ENCODE measurements around the gene TMPRSS4.

TMPRSS4 gene

GRCh38 chr11:118144301-118145268, 67.7 kb downstream of the TMPRSS4 start:
- Histone ChIP-seq H3K4me1 (ENCODE audit: control insufficient read depth, insufficient read depth, low read length) (peaks cover 4% of the 10 kb centered on the region), H3K9me3 (replicated peaks; ENCODE audit: low read length) (no peaks in the 10 kb centered on the region), H3K4me3 (ENCODE audit: low read length) (no peak overlapping the region), H3K36me3 (ENCODE audit: insufficient read depth, low read length) (no peaks in the 10 kb centered on the region), H3K4me2 (ENCODE audit: low read length) (no peak overlapping the region), H3K27me3 (ENCODE audit: control insufficient read depth, insufficient read depth, low read length) (peaks cover 71% of the 10 kb centered on the region), H3K9ac (ENCODE audit: low read depth, low read length) (no peak overlapping the region)

- peak overlapping the region; percentile 96 for H3K4me2 ChIP-seq (ENCODE audit: low read length)
These were observed 68.7 kb downstream of the TMPRSS4 start for GRCh38 chr11:118145285-118146227.

GRCh38 chr11:118146554-118146953, 69.7 kb downstream of the TMPRSS4 start:
- H3K4me3 ChIP-seq (ENCODE audit: low read length), result no peak overlapping the region
- peaks cover 79% of the 10 kb centered on the region for H3K27me3 ChIP-seq (ENCODE audit: control insufficient read depth, insufficient read depth, low read length)
- H3K36me3 ChIP-seq (ENCODE audit: insufficient read depth, low read length), result no peaks in the 10 kb centered on the region
- H3K9ac ChIP-seq (ENCODE audit: low read depth, low read length), result no peak overlapping the region
- H3K4me1 ChIP-seq (ENCODE audit: control insufficient read depth, insufficient read depth, low read length), result peaks cover 4% of the 10 kb centered on the region
- no peaks in the 10 kb centered on the region for H3K9me3 ChIP-seq (replicated peaks; ENCODE audit: low read length)
- no peak overlapping the region for H3K4me2 ChIP-seq (ENCODE audit: low read length)

More at GRCh38 chr11:118145285-118146227, 68.7 kb downstream of the TMPRSS4 start:
- Histone ChIP-seq H3K36me3 (ENCODE audit: insufficient read depth, low read length) (no peaks in the 10 kb centered on the region), H3K4me1 (ENCODE audit: control insufficient read depth, insufficient read depth, low read length) (peaks cover 4% of the 10 kb centered on the region), H3K27me3 (ENCODE audit: control insufficient read depth, insufficient read depth, low read length) (peaks cover 72% of the 10 kb centered on the region), H3K9me3 (replicated peaks; ENCODE audit: low read length) (no peaks in the 10 kb centered on the region), H3K4me3 (ENCODE audit: low read length) (peak overlapping the region; percentile 72), H3K9ac (ENCODE audit: low read depth, low read length) (no peak overlapping the region)

GRCh38 chr11:118147502-118147901, 70.6 kb downstream of the TMPRSS4 start:
- Histone ChIP-seq H3K9me3 (replicated peaks; ENCODE audit: low read length) (no peaks in the 10 kb centered on the region), H3K4me3 (ENCODE audit: low read length) (no peak overlapping the region), H3K4me1 (ENCODE audit: control insufficient read depth, insufficient read depth, low read length) (peaks cover 4% of the 10 kb centered on the region), H3K27me3 (ENCODE audit: control insufficient read depth, insufficient read depth, low read length) (peaks cover 83% of the 10 kb centered on the region), H3K4me2 (ENCODE audit: low read length) (no peak overlapping the region), H3K9ac (ENCODE audit: low read depth, low read length) (no peak overlapping the region), H3K36me3 (ENCODE audit: insufficient read depth, low read length) (no peaks in the 10 kb centered on the region)

GRCh38 chr11:118148240-118148639, 71.4 kb downstream of the TMPRSS4 start:
- Histone ChIP-seq H3K9me3 (replicated peaks; ENCODE audit: low read length) (no peaks in the 10 kb centered on the region), H3K4me3 (ENCODE audit: low read length) (no peak overlapping the region), H3K27me3 (ENCODE audit: control insufficient read depth, insufficient read depth, low read length) (peaks cover 83% of the 10 kb centered on the region), H3K4me2 (ENCODE audit: low read length) (no peak overlapping the region), H3K36me3 (ENCODE audit: insufficient read depth, low read length) (no peaks in the 10 kb centered on the region), H3K9ac (ENCODE audit: low read depth, low read length) (no peak overlapping the region), H3K4me1 (ENCODE audit: control insufficient read depth, insufficient read depth, low read length) (peaks cover 7% of the 10 kb centered on the region)

- Histone ChIP-seq H3K27me3 (ENCODE audit: control insufficient read depth, insufficient read depth, low read length) (peaks cover 81% of the 10 kb centered on the region), H3K9me3 (replicated peaks; ENCODE audit: low read length) (no peaks in the 10 kb centered on the region), H3K4me1 (ENCODE audit: control insufficient read depth, insufficient read depth, low read length) (peaks cover 7% of the 10 kb centered on the region), H3K4me3 (ENCODE audit: low read length) (no peak overlapping the region), H3K4me2 (ENCODE audit: low read length) (no peak overlapping the region), H3K36me3 (ENCODE audit: insufficient read depth, low read length) (no peaks in the 10 kb centered on the region), H3K9ac (ENCODE audit: low read depth, low read length) (no peak overlapping the region)
These were observed 72.0 kb downstream of the TMPRSS4 start for GRCh38 chr11:118148856-118149255.

GRCh38 chr11:118149493-118149892, 72.6 kb downstream of the TMPRSS4 start:
- no peaks in the 10 kb centered on the region for H3K9me3 ChIP-seq (replicated peaks; ENCODE audit: low read length)
- no peak overlapping the region for H3K4me3 ChIP-seq (ENCODE audit: low read length)
- H3K4me2 ChIP-seq (ENCODE audit: low read length), result no peak overlapping the region
- H3K9ac ChIP-seq (ENCODE audit: low read depth, low read length), result no peak overlapping the region
- H3K36me3 ChIP-seq (ENCODE audit: insufficient read depth, low read length), result no peaks in the 10 kb centered on the region
- peaks cover 7% of the 10 kb centered on the region for H3K4me1 ChIP-seq (ENCODE audit: control insufficient read depth, insufficient read depth, low read length)
- peaks cover 82% of the 10 kb centered on the region for H3K27me3 ChIP-seq (ENCODE audit: control insufficient read depth, insufficient read depth, low read length)

- Histone ChIP-seq H3K4me2 (ENCODE audit: low read length) (no peak overlapping the region), H3K4me3 (ENCODE audit: low read length) (no peak overlapping the region), H3K36me3 (ENCODE audit: insufficient read depth, low read length) (no peaks in the 10 kb centered on the region), H3K27me3 (ENCODE audit: control insufficient read depth, insufficient read depth, low read length) (peaks cover 98% of the 10 kb centered on the region), H3K4me1 (ENCODE audit: control insufficient read depth, insufficient read depth, low read length) (peaks cover 3% of the 10 kb centered on the region), H3K9ac (ENCODE audit: low read depth, low read length) (no peak overlapping the region), H3K9me3 (replicated peaks; ENCODE audit: low read length) (no peaks in the 10 kb centered on the region)
These were observed 74.6 kb downstream of the TMPRSS4 start for GRCh38 chr11:118151431-118151830.

- H3K9ac ChIP-seq (ENCODE audit: low read depth, low read length), result no peak overlapping the region
- H3K36me3 ChIP-seq (ENCODE audit: insufficient read depth, low read length), result no peaks in the 10 kb centered on the region
- H3K4me1 ChIP-seq (ENCODE audit: control insufficient read depth, insufficient read depth, low read length), result peaks cover 3% of the 10 kb centered on the region
- H3K27me3 ChIP-seq (ENCODE audit: control insufficient read depth, insufficient read depth, low read length), result peaks cover 98% of the 10 kb centered on the region
- peak overlapping the region; percentile 86 for H3K4me2 ChIP-seq (ENCODE audit: low read length)
- H3K4me3 ChIP-seq (ENCODE audit: low read length), result no peak overlapping the region
- H3K9me3 ChIP-seq (replicated peaks; ENCODE audit: low read length), result no peaks in the 10 kb centered on the region
These were observed 75.2 kb downstream of the TMPRSS4 start for GRCh38 chr11:118152020-118152551.

- Histone ChIP-seq H3K9me3 (replicated peaks; ENCODE audit: low read length) (no peaks in the 10 kb centered on the region), H3K4me3 (ENCODE audit: low read length) (peak within 1 kb of the TSS; percentile 55), H3K4me1 (ENCODE audit: control insufficient read depth, insufficient read depth, low read length) (peaks cover 3% of the 10 kb centered on the region), H3K9ac (ENCODE audit: low read depth, low read length) (no peak within 1 kb of the TSS), H3K36me3 (ENCODE audit: insufficient read depth, low read length) (no peaks in the 10 kb centered on the region), H3K4me2 (ENCODE audit: low read length) (peak within 1 kb of the TSS; percentile 86), H3K27me3 (ENCODE audit: control insufficient read depth, insufficient read depth, low read length) (peaks cover 98% of the 10 kb centered on the region)
These were observed 75.9 kb downstream of the TMPRSS4 start, which contains the start of gene SCN4B for GRCh38 chr11:118152552-118153471. Gene SCN4B, minus strand, starts transcription at chr11:118152823. Its CDS starts 150 bp downstream, at chr11:118152673.
